Epidermal melanocyte (primary cell): ENCODE measurements around the gene ZBTB16.

ENCODE experiments used
- DNase-seq: peaks from one replicate; pipeline ENCODE4 v3.0.0; 2011; ENCODE audit warnings: low spot score; ENCODE audit not compliant: insufficient read length

The ZBTB16 gene

GRCh38 chr11:114083391-114084252 lies 24.1 kb downstream of the ZBTB16 start:
- DNase-seq: no peak

- no peak for DNase-seq
Measured at GRCh38 chr11:114084414-114084813, 24.9 kb downstream of the ZBTB16 start.

GRCh38 chr11:114085965-114086793 lies 26.7 kb downstream of the ZBTB16 start:
- DNase-seq: no peak

- DNase-seq: no peak
Measured at GRCh38 chr11:114087025-114087424, 27.5 kb downstream of the ZBTB16 start.

GRCh38 chr11:114088216-114088615 lies 28.7 kb downstream of the ZBTB16 start:
- no peak for DNase-seq

- DNase-seq: no peak
Measured at GRCh38 chr11:114088836-114089235, 29.3 kb downstream of the ZBTB16 start.

GRCh38 chr11:114089748-114090147 lies 30.2 kb downstream of the ZBTB16 start:
- no peak for DNase-seq

GRCh38 chr11:114090225-114090910 lies 30.9 kb downstream of the ZBTB16 start:
- DNase-seq: no peak

- DNase-seq: no peak
Measured at GRCh38 chr11:114090976-114091375, 31.5 kb downstream of the ZBTB16 start.

- DNase-seq: no peak
Measured at GRCh38 chr11:114091516-114092397, 32.2 kb downstream of the ZBTB16 start.

GRCh38 chr11:114092478-114092877 lies 33.0 kb downstream of the ZBTB16 start:
- DNase-seq: no peak

- no peak for DNase-seq
Measured at GRCh38 chr11:114092953-114093352, 33.4 kb downstream of the ZBTB16 start.

GRCh38 chr11:114094516-114094915 lies 35.0 kb downstream of the ZBTB16 start:
- no peak for DNase-seq

GRCh38 chr11:114095899-114096298 lies 36.4 kb downstream of the ZBTB16 start:
- no peak for DNase-seq

- no peak for DNase-seq
Measured at GRCh38 chr11:114097832-114098231, 38.3 kb downstream of the ZBTB16 start.

- no peak for DNase-seq
Measured at GRCh38 chr11:114098927-114099326, 39.4 kb downstream of the ZBTB16 start.

- DNase-seq: no peak
Measured at GRCh38 chr11:114099392-114100178, 40.1 kb downstream of the ZBTB16 start.

GRCh38 chr11:114102993-114103896 lies 43.7 kb downstream of the ZBTB16 start:
- no peak for DNase-seq

GRCh38 chr11:114105611-114106010 lies 46.1 kb downstream of the ZBTB16 start:
- no peak for DNase-seq
